Keratinocyte (primary cell): Measurements from ENCODE around the gene SQSTM1.

Experiments
- EZH2 ChIP-seq: IDR thresholded peaks from one replicate; pipeline ENCODE4 v1.6.1; 2012; ENCODE audit warnings: inconsistent platforms, mild to moderate bottlenecking, low read length, moderate library complexity
- TF ChIP-seq, protein P1 (sequence below), 3 experiments: IDR thresholded peaks in 1 of 3; conservative IDR thresholded peaks in 1 of 3; optimal IDR thresholded peaks in 1 of 3; 2 replicates in 2 of 3; 3 replicates in 1 of 3; pipeline versions ENCODE3 to v1.5.1; 2011; ENCODE audit warnings: low read length in 3 of 3, mild to moderate bottlenecking in 3 of 3, moderate library complexity in 2 of 3, control low read depth in 1 of 3, inconsistent platforms in 1 of 3; ENCODE audit not compliant: insufficient read depth in 2 of 3; ENCODE audit errors: extremely low read depth in 1 of 3

DNA sequence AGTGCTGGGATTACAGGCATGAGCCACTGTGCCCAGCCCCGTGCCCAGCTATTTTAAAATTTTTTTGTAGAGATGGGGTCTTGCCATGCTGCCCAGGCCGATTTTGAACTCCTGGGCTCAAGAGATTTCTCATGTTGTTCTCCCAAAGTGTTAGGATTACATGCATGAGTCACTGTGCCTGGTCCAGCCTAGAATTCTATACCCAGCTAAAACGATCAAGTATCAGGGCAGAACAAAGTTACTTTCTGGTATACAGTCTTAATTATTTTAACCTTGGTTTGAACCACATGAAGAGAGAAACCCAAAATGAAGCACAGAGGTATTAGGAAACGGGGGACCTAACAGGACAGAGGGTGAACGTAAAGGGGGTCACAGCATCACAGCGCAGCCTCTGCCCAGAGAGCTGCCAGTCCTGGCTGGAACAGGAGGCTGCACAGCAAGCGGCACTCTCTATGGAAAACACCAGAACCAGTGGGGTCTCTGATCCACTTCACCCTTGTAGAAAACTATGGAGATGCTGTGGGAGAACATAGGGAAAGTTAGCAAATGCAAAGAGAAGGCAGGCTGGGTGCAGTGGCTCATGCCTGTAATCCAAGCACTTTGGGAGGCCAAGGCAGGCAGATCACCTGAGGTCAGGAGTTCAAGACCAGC is 10.2 kb downstream of the SQSTM1 start:
- TF ChIP-seq, protein P1, sequence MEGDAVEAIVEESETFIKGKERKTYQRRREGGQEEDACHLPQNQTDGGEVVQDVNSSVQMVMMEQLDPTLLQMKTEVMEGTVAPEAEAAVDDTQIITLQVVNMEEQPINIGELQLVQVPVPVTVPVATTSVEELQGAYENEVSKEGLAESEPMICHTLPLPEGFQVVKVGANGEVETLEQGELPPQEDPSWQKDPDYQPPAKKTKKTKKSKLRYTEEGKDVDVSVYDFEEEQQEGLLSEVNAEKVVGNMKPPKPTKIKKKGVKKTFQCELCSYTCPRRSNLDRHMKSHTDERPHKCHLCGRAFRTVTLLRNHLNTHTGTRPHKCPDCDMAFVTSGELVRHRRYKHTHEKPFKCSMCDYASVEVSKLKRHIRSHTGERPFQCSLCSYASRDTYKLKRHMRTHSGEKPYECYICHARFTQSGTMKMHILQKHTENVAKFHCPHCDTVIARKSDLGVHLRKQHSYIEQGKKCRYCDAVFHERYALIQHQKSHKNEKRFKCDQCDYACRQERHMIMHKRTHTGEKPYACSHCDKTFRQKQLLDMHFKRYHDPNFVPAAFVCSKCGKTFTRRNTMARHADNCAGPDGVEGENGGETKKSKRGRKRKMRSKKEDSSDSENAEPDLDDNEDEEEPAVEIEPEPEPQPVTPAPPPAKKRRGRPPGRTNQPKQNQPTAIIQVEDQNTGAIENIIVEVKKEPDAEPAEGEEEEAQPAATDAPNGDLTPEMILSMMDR (optimal IDR thresholded peaks at IDR 0.05 in 1 of 3, IDR thresholded peaks at IDR 0.05 in 1 of 3, conservative IDR thresholded peaks at IDR 0.05 in 1 of 3; ENCODE audit: extremely low read depth in 1 of 3, insufficient read depth in 2 of 3, low read length in 3 of 3), result no peak
- no peak for TF ChIP-seq EZH2
